ENCODE measurements around the gene MYMX.

Gene MYMX

DNA sequence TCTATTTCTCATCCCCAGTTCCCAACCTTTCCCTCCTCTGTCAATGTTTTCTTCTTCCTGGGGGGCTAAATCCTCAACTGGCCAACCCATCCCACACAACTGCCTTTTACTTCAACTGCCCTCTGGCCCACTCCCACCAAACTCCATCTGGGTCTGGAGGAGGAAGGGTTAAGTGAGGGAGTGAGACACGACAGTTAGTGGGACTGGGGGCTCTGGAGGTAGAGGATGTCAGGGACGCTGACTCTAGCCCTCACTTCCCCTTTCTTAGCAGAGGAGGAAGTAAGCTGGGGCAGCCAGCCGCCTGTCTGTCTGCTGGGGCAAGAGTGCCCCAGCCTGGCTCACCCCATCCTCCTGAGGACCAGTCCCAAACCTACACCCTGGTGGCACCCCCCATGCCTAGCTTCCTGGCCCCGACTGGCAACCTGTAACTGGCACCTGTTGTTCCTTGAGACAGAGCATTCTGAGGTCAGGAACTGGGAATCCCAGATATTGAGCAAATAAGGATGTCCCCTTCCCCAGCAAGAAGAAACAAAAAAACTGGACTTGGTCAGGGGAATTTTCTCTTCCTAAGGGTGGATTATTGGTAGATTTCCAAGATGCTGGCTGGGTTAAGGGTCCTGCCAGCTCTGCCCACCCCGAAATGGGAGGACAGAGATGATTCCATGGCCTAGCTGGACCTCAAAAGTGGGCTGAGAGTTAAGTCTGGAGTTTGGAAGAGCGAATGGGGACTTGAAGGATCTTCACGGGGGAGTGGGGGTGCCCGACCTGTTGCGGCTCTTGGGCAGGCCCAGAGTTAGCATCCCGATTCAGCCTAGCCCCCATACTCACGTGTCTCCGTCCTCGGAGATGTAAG is 47.7 kb downstream of the MYMX start:
- DNase-seq (ENCODE audit: low read depth) = peak; percentile 32

GRCh38 chr6:44265007-44265721 is 48.4 kb downstream of the MYMX start, which contains the start of gene NFKBIE:
Gene NFKBIE (minus strand): TSS chr6:44265551. CDS start chr6:44265346, 205 bp downstream.
- DNase-seq (ENCODE audit: low read depth) = peak; percentile 93

DNA sequence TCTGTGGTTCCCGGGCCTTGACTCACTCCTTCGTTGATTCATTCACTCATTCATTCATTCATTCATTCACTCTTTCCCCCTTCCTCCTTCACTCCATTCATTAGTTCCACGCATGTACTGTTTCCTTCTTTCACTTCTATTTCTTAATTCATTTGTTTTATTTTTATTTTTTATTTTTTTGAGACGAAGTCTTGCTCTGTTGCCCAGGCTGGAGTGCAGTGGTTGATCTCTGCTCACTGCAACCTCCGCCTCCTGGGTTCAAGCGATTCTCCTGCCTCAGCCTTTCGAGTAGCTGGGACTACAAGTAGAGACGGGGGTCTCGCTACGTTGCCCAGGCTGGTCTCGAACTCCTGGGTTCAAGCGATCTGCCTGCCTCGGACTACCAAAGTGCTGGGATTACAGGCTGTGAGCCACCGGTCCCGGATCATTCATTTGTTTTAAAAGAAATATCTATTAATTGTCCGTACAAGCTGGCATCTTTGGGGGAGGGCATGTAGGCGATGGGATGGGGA is 49.1 kb downstream of the MYMX start:
- DNase-seq (ENCODE audit: low read depth) = no peak

DNA sequence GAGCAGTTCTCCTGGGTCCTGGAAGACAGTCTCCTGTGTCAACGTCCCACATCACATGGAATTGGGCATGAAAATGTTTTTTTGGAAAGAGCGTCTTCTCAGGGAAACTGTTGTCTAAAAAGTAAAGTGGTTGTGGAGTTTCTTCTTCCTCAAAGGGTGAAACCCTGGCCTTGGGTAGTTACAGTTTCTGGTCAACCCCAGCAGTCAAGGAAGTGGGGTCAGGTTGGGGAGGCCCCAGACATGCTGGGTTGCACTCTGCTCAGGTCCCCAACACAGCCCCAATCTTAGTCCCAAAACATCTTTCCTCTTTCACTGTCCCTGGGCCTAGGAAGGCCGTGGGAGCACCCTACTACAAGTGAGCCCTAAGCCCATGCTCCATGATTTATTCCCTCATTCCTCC is 49.6 kb downstream of the MYMX start:
- DNase-seq (ENCODE audit: low read depth) = no peak

DNA sequence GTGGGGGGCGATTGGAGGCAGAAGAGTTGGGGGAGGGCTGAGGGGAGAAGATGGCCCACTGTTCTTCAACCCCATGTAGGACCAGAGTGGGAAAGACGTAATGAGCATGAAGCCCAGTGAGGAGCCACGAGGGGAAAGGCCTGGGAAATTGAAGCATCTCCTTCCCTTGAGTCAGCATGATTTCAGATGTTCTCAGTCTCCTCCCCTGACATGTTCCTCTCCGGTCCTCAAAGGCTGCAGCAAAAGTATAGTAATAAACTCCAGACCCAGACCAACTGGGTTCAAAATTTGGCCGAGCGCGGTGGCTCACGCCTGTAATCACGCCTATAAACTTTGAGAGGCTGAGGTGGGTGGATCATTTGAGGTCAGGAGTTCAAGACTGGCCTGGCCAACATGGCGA is 50.5 kb downstream of the MYMX start:
- no peak for DNase-seq (ENCODE audit: low read depth)
